HG02840 (cell line): ENCODE results near the gene SLC10A1.

Experiments
- ATAC-seq: cut with Tn5 transposase; IDR thresholded peaks from one replicate; pipeline ENCODE4 v1.9.1; 2021; ENCODE audit warnings: mild to moderate bottlenecking, moderate library complexity, moderate number of reproducible peaks; ENCODE audit not compliant: unreplicated experiment, low FRiP score

Gene SLC10A1

DNA sequence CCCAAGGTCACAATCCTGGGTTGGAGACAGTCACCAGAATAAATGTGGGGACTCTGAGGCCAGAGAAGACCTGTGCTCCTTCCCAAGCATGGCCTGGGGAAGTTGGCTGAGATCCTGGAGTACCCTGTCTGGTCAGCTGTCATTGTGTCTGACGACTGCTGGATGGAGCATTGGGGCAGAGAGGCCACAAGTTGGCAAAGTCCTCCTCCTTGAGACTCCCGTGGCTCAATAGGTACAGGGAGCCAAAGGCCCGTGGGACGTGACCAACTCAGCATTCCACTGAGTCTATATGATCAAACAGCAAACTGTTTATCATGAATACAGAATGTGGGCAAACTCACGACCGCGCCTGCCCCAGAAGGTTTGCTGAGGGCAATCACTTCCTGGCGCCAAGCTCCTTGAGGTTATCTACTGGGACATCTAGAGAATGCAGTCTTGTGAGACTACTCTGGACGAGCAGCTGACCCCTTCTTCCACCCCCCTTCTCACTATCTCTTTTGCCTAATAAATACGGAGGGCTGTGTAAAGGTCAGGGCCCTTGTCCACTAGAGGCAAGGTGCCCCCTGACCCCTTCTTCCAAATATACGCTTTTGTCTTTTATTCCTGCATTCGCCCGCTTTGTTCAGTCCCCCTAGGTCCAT is 14.3 kb upstream of the SLC10A1 start:
- no peak for ATAC-seq

DNA sequence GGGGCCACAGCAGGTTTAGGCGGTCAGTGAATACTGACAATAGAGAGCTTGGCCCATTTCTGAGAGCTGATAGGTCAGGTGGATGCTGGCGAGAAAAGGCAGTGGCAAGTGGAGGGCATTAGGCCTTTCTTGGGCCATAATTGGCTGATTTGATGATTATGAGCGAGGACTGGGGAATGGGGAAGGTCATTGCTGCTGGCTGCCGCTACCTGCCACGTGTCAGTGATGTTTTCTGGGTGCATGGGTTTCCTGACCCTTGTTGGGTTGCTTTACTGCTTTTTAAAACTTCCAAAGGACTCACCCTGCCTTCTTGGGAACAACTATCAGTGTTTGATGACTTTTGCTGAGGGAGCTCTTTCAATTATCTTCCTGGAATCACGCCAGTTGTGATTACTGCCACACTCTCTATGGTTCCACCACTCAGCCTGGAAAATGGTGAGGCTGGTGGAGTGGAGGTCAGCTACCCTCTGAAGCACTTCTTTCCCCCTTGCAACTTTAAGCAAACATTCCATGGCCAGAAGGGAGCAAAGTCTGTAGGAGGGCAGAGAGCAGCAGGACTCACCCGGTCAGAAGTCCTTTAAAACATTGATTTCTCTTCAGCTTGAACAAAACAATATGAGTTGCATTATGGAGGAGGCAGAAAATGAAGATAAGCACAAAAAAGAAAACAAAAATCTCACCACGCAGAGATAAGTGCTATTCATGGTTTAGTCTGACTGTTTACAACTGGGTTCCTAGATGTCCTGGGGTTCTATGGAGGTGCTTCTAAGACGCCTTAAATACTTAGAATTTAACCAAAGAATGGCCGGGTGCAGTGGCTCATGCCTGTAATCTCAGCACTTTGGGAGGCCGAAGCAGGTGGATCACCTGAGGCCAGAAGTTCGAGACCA is 12.1 kb upstream of the SLC10A1 start:
- no peak for ATAC-seq

DNA sequence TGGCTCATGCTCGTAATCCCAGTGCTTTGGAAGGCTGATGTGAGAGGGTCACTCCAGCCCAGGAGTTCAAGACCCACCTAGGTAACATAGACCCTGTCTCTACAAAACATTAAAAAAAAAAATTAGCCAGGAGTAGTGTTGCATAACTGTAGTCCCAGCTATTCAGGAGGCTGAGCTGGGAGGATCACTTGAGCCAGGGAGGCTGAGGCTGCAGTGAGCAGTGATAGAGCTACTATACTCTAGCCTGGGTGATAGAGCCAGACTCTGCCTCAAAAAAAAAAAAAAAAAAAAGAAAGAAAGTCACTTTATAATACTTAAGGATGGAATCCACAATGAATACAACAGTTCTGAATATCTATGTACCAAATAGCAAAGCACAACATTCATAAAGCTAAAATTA is 10.2 kb upstream of the SLC10A1 start:
- ATAC-seq: no peak

GRCh38 chr14:69804902-69805301 is 7.9 kb upstream of the SLC10A1 start:
- no peak for ATAC-seq

DNA sequence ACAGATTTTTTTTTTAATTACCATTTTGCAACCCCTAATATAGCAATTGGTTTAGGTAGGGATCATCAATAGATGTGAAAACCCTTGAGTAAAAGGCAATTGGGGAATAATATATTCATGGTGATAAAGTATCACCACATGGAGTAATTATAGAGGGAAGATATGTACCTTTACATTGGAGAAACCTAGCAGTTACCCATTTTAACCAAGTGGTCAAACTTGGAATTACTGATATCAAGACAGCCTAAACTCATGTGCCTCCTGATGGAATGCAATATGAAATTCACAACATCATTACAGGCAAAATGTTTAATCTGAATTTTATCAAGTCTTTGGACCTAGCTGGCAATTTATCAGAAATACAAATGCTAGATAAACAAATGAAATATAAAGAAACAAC is 6.7 kb upstream of the SLC10A1 start:
- no peak for ATAC-seq

DNA sequence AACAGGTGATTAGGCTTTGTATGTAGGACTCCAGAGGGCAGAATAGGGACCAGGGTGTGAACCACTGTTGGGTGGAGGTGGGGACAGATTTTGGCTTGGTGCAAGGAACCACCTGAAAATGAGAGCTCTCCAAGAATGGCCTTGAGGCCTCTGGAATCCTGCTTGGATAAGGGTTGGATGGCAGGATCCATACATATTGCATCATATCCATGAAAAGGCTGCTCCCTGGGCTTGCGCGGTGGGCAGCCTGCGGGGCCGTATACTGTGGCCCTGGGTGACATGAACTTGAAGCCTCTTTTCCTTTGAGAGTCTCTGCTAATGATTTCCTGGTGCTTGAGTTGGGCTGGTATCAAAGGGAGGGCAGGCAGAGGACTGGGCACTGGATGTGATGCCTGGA is 1.3 kb upstream of the SLC10A1 start:
- no peak for ATAC-seq

- no peak for ATAC-seq
Observed at GRCh38 chr14:69797573-69798338, 715 bp upstream of the SLC10A1 start.

DNA sequence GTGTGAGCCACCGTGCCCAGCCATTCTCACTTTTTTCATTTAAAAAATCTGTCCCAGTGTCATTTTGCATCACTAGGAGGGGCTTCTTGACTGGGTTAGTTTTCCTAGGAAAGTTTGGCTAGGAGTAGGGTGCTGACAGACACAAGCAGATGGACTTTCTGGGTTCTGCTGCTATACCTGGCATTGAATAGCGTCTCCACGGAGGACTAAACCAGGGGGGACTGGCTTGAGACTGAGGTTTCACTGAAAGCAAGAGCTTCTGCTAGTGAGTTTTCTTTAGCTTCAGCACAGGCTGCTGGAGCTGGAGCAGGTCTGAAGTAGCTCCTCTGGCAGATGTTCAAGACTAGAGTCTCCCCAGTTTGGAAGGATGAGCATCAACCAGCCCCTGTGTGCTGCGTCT is 1.4 kb downstream of the SLC10A1 start:
- no peak for ATAC-seq

GRCh38 chr14:69794791-69795190 is 2.2 kb downstream of the SLC10A1 start:
- no peak for ATAC-seq

DNA sequence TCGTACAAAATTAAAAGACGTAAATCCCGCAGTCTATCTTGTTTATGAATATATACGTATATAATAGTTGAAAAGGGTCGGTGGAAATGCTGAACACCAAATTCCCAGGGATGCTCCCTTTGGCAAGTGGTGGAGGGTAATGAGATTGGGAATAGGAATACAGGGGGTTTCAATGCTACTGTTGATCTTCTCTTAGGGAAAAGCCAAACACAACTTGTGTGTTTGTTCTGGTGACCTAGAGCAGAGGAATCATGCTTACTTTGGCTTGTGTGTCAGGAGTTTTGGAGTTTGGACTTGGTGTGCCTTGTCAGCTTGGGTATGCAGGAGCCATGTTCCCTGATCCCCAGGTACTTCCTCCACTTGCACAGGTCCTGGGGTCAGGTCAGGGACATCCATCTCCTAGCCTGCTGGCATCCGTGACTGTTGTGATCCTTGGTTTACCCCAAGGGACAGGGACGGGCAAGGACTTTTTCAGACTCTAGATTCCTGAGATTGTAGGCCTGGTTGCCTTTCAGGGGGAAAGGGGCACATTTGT is 4.1 kb downstream of the SLC10A1 start:
- no peak for ATAC-seq

- no peak for ATAC-seq
Observed at GRCh38 chr14:69789118-69789640, 7.9 kb downstream of the SLC10A1 start.

DNA sequence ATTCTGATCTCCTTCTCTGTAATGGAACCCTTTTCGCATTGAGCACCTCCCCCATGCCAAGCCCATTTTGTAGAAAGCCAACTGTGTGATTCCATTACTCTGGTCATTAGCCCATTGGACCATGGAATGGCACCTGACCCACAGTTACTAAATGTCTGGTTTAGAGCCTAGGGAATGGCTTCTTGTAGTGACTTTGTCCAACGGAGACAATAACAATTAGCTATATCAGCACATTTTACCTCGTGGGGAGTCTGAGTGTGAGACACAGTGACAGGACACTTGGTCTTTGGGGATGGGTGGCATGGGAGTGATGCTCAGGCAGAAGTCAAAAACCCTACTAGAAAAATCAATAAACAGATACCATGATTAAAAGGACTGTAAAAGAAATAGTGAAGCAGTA is 10.4 kb downstream of the SLC10A1 start:
- no peak for ATAC-seq

GRCh38 chr14:69784942-69785341 is 12.1 kb downstream of the SLC10A1 start:
- ATAC-seq: no peak

DNA sequence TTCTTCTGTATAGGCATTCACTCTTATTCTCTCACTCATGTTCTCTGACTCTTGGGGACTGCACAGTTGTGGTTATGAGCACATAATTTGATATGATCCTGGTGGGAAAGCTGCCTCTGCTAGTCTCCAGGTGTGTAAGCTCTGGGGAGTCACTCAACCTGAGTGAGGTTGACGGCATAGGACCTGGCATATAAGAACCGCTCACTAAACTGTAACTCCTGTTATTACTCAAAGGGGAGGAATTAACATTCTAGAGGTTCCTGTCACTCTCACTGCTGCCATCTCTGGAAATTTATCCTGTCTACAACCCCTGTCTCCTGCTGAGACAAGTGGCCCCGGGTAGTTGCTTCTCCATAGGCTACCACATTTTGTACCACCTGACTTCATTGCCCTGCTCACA is 16.1 kb downstream of the SLC10A1 start:
- ATAC-seq: no peak

DNA sequence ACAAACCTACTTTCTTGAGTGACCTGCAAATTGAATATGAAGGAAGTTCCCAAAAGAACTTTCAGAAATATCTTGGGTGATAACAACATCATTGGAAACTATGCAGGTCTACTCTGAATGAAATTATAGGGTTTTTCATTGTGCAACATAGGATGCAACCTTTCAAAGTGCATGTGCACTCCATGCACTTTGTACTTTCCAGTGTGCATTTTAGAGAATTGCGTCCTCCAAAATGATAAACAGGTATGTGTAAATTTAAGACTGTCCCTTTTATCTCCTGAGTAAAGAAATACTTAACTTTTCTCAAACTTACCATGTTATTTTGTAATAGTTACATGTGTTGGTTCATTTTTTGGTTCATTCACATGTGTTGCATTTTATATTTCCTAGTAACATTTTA is 16.9 kb downstream of the SLC10A1 start:
- ATAC-seq: no peak

- ATAC-seq: no peak
Observed at GRCh38 chr14:69779088-69779487, 18.0 kb downstream of the SLC10A1 start.

DNA sequence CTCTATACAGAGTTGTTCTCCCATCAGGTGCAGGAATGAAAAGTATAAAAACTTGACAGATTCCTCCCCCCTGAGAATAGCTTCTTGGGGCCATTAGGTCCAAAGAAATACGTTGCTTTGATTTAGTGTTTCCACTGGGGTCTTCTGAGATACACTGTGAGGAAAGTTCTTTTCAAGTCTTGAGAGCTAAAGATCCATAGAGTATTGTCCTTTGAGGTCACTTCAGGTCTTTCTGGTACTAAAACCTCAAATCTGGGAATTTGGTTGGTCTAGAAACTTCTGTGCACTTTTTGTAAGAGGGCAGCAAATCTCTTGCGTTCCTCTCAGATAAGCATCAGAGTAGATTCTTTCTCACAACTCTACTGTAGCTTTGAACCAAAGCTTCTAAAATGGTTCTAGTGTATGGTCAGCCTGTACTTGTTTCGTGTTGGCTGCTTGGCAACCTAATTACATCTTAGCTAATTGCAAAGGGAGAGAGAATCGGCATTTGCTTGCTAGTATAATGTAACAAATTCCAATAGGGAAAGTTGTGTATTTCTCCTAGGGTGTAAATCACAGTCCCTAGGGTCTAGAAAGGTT is 20.1 kb downstream of the SLC10A1 start:
- ATAC-seq: no peak

DNA sequence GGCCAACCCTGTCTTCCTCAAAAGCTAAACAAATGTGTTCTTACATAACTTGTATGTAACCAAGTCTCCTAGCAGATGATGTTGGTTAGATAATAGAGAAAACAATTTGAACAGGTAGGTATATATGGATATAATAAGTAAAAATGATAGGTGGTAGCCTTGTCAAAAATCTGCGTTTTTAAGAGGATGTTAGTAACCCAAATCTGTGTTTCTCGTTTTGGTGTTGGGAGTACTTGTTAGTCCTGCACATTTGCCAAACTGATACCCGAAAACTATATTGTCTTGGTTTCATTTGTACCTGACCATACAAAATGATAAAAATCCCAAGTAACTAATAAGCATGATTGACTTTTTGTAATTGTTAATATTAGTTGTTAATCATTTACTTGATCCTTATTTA is 22.0 kb downstream of the SLC10A1 start:
- ATAC-seq: no peak

DNA sequence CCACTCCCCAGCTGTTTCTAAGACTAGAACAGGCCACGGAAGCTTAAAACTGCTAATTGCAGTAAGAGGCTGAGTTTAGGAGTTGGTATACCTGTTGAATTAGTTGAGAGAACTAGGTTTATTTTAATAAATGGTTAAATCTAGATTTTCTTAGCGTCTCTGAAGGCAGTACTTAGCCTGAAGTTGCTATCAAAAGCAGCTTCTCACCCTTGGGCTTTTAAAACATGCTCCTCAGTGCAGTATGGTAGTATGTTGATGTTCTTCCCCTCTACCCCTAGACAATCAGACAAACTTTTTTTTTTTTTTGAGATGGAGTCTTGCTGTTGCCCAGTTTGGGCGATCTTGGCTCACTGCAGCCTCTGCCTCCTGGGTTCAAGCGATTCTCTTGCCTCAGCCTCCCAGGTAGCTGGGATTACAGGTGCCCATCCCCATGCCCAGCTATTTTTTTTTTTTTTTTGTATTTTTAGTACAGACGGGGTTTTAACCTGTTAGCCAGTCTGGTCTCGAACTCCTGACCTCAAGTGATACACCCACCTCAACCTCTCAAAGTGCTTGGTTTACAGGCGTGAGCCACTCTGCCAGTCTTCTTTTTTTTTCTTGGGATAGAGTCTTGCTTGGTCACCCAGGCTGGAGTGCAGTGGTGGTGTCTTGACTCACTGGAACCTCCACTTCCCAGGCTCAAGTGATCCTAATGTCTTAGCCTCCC is 23.3 kb downstream of the SLC10A1 start:
- ATAC-seq: no peak
